Spleen (tissue), 11 donors: ENCODE results near the gene CALHM2. TPM values are rescaled to one million over a fixed set of nuclear protein-coding genes. Genes with fewer than 3 reads are reported as not detected.

Experiments used
- DNase-seq: peaks from one replicate; pipeline ENCODE4 v3.0.0-alpha.2; 2020
- H3K27ac ChIP-seq, 8 donors: fragments of 200-600 bp; sonication (generic) in 7 of 8; 1 replicate in 4 of 8; 2 replicates in 4 of 8; pipeline versions ENCODE4 v1.5.0 to v1.8.0; 2016 to 2021; ENCODE audit warnings: inconsistent platforms in 4 of 8, mild to moderate bottlenecking in 4 of 8, moderate library complexity in 1 of 8
- H3K27me3 ChIP-seq, 7 donors: fragments of 200-600 bp; sonication (generic) in 6 of 7; replicated peaks in 1 of 7; 1 replicate in 4 of 7; 2 replicates in 3 of 7; pipeline versions ENCODE4 v1.5.0 to v1.8.0; 2016 to 2021; ENCODE audit warnings: inconsistent platforms in 3 of 7, mild to moderate bottlenecking in 1 of 7
- H3K36me3 ChIP-seq, 6 donors: fragments of 200-600 bp; sonication (generic) in 5 of 6; 1 replicate in 4 of 6; 2 replicates in 2 of 6; pipeline versions ENCODE4 v1.5.0 to v1.8.0; 2016 to 2021; ENCODE audit warnings: inconsistent platforms in 2 of 6
- H3K4me1 ChIP-seq, 6 donors: fragments of 200-600 bp; sonication (generic) in 5 of 6; 1 replicate in 3 of 6; 2 replicates in 3 of 6; pipeline versions ENCODE4 v1.5.0 to v1.8.0; 2016 to 2021; ENCODE audit warnings: inconsistent platforms in 3 of 6
- H3K4me3 ChIP-seq, 8 donors: fragments of 200-600 bp; sonication (generic) in 7 of 8; 1 replicate in 4 of 8; 2 replicates in 4 of 8; pipeline versions ENCODE4 v1.5.0 to v1.8.0; 2016 to 2021; ENCODE audit warnings: inconsistent platforms in 4 of 8, mild to moderate bottlenecking in 4 of 8, moderate library complexity in 2 of 8
- H3K9me3 ChIP-seq, 8 donors: fragments of 200-600 bp; sonication (generic) in 7 of 8; 1 replicate in 4 of 8; 2 replicates in 4 of 8; pipeline versions ENCODE4 v1.5.0 to v1.8.0; 2016 to 2021; ENCODE audit warnings: inconsistent platforms in 4 of 8
- POLR2A ChIP-seq, 3 donors: fragments of 450-650 bp; IDR thresholded peaks; one replicate each; pipeline ENCODE4 v1.5.1; 2017; ENCODE audit warnings: antibody characterized with exemption in 3 of 3, mild to moderate bottlenecking in 1 of 3
- POLR2AphosphoS5 ChIP-seq, 3 donors: sonication (generic); formaldehyde crosslinking; IDR thresholded peaks; one replicate each; pipeline ENCODE4 v1.5.1; 2017; ENCODE audit warnings: antibody characterized with exemption in 3 of 3
- WGBS, 5 donors: extraction: QIAGEN DNeasy Blood & Tissue Kit in 3 of 5; methylation state at CpG; one replicate each; pipeline versions ENCODE4 v1.1.5 to v1.1.7; 2013 to 2018; 5-methylcytosine and 5-hydroxymethylcytosine counted together
- intact Hi-C: fragments of 100-400 bp; cut with DNase I; formaldehyde crosslinking; loops from one replicate; pipeline ENCODE4 v1.15.0; 2023; ENCODE audit warnings: low total_unique reads
- polyA plus RNA-seq, 3 donors: library from polyadenylated mRNA; stranded (reverse); fragments of 200-250 nt; gene quantifications; one replicate each; pipeline ENCODE4 v1.2.1, GENCODE V29; 2013
- total RNA-seq, 7 donors: library from RNA; depleted of rRNA in 3 of 7; stranded (reverse); fragments of >200 nt in 3 of 7; fragmentation: NEBNext Ultra II Directional in 4 of 7; extraction: Animal tissue kit (Norgen Biotek cat#: 25700) in 4 of 7; gene quantifications; one replicate each; pipeline versions ENCODE4 v1.1.0 to v1.2.1, GENCODE V29; 2016 to 2021
- TF ChIP-seq, protein P1 (sequence below), 11 experiments: fragments of 200-600 bp in 7 of 11; fragments of 450-650 bp in 4 of 11; sonication (generic) in 4 of 11; IDR thresholded peaks in 8 of 11; conservative IDR thresholded peaks in 3 of 11; 1 replicate in 7 of 11; 2 replicates in 4 of 11; pipeline versions ENCODE4 v1.4.0 to v1.8.0; 2016 to 2021; ENCODE audit warnings: antibody characterized with exemption in 11 of 11, inconsistent platforms in 4 of 11, mild to moderate bottlenecking in 1 of 11
- donor health status: healthy with polysubstance abuse.
- donor health status: DM: no; HTN: no; CAD: no; lungs with moderate emphysema.
- donor health status: DM: no; HTN: no; CAD: no.
- donor health status: Bipolar disorder and iron deficiency.
- donor health status: healthy.
- donor health status: DM: no; HTN: no; CAD: no.
- donor health status: DM: yes; HTN: yes; CAD: no.

Gene CALHM2
- total and polyA plus RNA-seq, 10 donors = 12.6 to 91.6 (median 52.4) TPM

DNA sequence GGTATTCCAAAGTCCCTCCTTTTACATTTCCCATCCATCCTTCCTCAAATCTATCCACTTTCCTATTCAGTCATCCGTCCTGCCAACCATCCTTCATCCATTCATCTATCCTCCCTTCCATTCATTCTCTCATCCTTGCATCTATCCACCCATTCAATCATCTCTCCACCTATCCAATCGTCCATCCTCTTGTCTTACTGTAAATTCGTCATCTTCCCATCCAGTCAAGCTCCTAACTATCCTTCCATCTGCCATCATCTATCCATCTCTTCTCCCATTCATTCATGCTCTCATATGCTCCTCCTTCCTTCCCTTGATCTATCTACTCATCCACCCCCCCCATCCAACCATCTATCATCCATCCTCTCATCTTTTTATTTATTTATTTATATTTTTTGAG lies 21.9 kb upstream of the CALHM2 start:
- 88 to 97% (median 92%) methylated on average over 3 of the region's 3 CpGs for WGBS, 5 donors
- Histone ChIP-seq H3K27ac (no peak overlapping the region), H3K36me3 (no peaks in the 10 kb centered on the region), H3K4me3 (no peak overlapping the region), H3K9me3 (no peaks in the 10 kb centered on the region), H3K27me3 (no peaks in the 10 kb centered on the region), H3K4me1 (peaks cover 16 to 50% (median 30%) of the 10 kb centered on the region in 6 donors)
- DNase-seq = no peak
- intact Hi-C loops = no loop called here
- no peak for TF ChIP-seq POLR2A (IDR thresholded peaks at IDR 0.05)

DNA sequence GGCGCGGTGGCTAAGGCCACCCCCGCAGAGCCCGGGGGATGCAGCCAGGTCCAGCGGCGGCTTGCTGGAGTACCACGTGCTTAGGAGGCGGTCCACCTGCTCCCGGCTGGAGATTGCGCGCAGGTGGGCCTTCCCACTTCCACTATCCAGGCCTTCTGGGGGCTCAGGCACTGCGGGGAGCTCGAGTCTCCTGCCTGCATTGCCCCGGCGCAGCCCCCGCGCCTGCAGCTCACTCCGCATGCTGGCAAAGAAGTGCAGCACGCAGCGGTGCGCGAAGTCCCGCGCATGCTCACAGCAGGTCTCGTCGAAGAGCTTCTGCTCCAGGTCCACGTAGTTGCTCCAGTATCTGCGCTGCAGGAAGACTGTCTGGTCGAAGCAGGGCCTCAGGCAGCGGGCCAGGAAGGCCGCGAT lies 21.1 kb upstream of the CALHM2 start:
- 87 to 90% (median 88%) methylated on average over 19 to 32 of the region's 32 CpGs for WGBS, 5 donors
- H3K4me1 ChIP-seq = peaks cover 16 to 56% (median 31%) of the 10 kb centered on the region in 6 donors
- H3K27me3 ChIP-seq = no peaks in the 10 kb centered on the region
- TF ChIP-seq POLR2A (IDR thresholded peaks at IDR 0.05) (no peak), POLR2AphosphoS5 (IDR thresholded peaks at IDR 0.05) (no peak)
- TF ChIP-seq, protein P1, sequence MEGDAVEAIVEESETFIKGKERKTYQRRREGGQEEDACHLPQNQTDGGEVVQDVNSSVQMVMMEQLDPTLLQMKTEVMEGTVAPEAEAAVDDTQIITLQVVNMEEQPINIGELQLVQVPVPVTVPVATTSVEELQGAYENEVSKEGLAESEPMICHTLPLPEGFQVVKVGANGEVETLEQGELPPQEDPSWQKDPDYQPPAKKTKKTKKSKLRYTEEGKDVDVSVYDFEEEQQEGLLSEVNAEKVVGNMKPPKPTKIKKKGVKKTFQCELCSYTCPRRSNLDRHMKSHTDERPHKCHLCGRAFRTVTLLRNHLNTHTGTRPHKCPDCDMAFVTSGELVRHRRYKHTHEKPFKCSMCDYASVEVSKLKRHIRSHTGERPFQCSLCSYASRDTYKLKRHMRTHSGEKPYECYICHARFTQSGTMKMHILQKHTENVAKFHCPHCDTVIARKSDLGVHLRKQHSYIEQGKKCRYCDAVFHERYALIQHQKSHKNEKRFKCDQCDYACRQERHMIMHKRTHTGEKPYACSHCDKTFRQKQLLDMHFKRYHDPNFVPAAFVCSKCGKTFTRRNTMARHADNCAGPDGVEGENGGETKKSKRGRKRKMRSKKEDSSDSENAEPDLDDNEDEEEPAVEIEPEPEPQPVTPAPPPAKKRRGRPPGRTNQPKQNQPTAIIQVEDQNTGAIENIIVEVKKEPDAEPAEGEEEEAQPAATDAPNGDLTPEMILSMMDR (IDR thresholded peaks at IDR 0.05 in 8 of 11, conservative IDR thresholded peaks at IDR 0.05 in 3 of 11) = no peak
- DNase-seq = no peak
- no peaks in the 10 kb centered on the region for H3K9me3 ChIP-seq
- intact Hi-C loops = no loop called here
- no peaks in the 10 kb centered on the region for H3K36me3 ChIP-seq
- no peak overlapping the region for H3K4me3 ChIP-seq
- peak overlapping the region in 2 of 8 donors; percentile 74 to 90 for H3K27ac ChIP-seq

DNA sequence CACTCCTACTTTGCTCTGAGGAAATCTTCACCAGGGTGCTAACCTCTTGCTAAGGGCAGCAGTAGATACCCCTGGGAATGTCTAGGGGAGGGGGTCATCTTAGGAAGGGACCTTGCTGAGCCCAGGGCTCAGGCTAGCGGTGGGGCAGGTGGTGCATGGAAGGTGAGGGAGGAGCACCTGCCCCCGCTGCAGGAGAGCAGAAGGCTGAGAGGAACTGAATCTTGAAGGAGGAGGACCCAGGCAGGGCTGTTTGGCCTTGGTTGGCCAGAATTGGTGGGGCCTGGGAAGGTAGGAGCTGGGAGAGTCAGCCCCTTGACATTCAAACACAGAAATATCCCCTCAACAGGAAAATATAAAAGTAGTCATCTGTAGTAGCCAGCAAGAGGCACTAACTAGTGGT lies 19.8 kb upstream of the CALHM2 start:
- peaks cover 16 to 64% (median 38%) of the 10 kb centered on the region in 6 donors for H3K4me1 ChIP-seq
- WGBS, 5 donors = 60 to 73% (median 62%) methylated on average over 2 of the region's 2 CpGs

DNA sequence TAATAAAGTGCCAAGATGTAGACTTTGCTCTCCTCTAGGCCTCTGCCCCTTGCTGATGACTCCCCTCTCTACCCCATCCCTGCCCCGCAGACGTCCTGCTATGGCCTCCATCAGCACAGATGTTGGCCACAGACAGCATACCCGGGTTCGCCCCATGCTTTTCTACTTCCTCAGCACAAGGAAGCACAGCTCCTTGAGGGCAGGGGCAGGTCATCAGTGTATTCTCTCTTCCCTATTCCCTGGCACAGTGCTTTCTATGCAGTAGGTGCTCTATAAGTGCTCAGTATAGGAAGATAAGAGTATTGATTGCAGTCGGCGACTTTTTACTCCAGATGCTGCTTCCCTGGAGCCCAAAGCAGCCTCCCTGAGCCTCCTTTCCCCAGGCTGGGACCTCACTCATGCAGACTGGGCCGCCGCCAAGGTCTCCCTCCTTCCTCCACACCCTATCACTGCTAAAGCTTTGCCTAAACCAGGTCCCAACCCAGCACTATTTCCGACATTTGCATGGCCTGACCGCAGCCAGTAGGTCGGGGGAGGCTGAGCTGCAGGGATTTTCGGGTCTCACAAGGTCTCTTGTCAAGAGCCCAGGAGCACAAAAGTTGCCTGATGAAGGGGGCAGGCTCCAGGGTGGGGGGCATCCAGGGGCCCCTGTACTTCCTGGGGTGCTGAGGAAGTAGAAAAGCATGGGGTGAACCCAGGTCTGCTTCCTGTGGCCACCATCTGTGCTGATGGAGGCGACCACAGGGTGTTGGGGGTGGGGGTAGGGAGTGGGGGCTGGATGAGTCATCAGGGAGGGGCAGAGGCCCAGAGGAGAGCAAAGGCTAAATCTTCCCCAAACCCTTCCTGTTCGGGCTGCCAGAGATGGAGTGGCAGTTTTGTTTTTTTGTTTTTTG lies 18.8 kb upstream of the CALHM2 start:
- intact Hi-C loops = no loop called here
- H3K4me3 ChIP-seq = peak overlapping the region in 1 of 8 donors; percentile 49
- WGBS, 5 donors = 16 to 48% (median 30%) methylated on average over 13 to 14 of the region's 14 CpGs
- peaks cover 16 to 64% (median 46%) of the 10 kb centered on the region in 6 donors for H3K4me1 ChIP-seq
- H3K27ac ChIP-seq = peak overlapping the region; percentile 32 to 90 (median 73)
- DNase-seq = peak; percentile 90
- no peaks in the 10 kb centered on the region for H3K27me3 ChIP-seq
- H3K9me3 ChIP-seq = no peaks in the 10 kb centered on the region
- TF ChIP-seq, protein P1 (IDR thresholded peaks at IDR 0.05 in 8 of 11, conservative IDR thresholded peaks at IDR 0.05 in 3 of 11) = no peak
- TF ChIP-seq POLR2AphosphoS5 (IDR thresholded peaks at IDR 0.05) = peak; percentile 12 to 68 (median 53)
- H3K36me3 ChIP-seq = no peaks in the 10 kb centered on the region

More for the DNA sequence above, 19.8 kb upstream of the CALHM2 start:
- Histone ChIP-seq H3K36me3 (no peaks in the 10 kb centered on the region), H3K27me3 (no peaks in the 10 kb centered on the region), H3K27ac (peak overlapping the region; percentile 32 to 90 (median 73)), H3K4me3 (peak overlapping the region in 1 of 8 donors; percentile 49), H3K9me3 (no peaks in the 10 kb centered on the region)
- intact Hi-C loops = no loop called here
- TF ChIP-seq POLR2AphosphoS5 (IDR thresholded peaks at IDR 0.05) (peak in 1 of 3 donors; percentile 48), POLR2A (IDR thresholded peaks at IDR 0.05) (no peak)
- no peak for DNase-seq

DNA sequence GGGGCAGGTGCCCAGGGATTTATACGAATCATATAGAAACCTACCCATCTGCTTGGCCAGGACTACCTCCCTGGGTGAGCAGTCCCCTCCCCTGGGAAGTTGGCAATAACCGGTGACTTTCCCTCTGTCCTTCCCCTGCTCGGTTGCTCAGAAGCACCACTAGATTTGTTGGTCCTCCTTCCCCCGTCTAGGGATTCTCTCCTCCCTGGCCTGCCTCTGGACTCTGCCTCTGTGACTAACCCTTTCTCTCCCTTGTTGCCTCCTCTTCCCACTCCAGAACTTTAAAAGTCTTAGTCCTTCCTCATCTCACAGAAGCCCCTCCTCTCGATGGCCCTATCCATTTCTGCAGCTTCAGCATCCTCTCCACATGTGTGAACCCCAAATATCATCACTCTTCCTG lies 17.0 kb upstream of the CALHM2 start:
- 64 to 79% (median 71%) methylated on average over 5 of the region's 5 CpGs for WGBS, 5 donors
- TF ChIP-seq POLR2A (IDR thresholded peaks at IDR 0.05) (no peak), POLR2AphosphoS5 (IDR thresholded peaks at IDR 0.05) (no peak)
- TF ChIP-seq, protein P1 (IDR thresholded peaks at IDR 0.05 in 8 of 11, conservative IDR thresholded peaks at IDR 0.05 in 3 of 11) = no peak
- Histone ChIP-seq H3K4me1 (peaks cover 16 to 64% (median 46%) of the 10 kb centered on the region in 6 donors), H3K36me3 (no peaks in the 10 kb centered on the region), H3K27ac (peak overlapping the region in 2 of 8 donors; percentile 80 to 90), H3K9me3 (no peaks in the 10 kb centered on the region), H3K27me3 (no peaks in the 10 kb centered on the region), H3K4me3 (no peak overlapping the region)
- intact Hi-C loops = no loop called here
- no peak for DNase-seq
